H1 (cell line): ENCODE measurements around the gene TLK1. TPM values are rescaled to one million over a fixed set of nuclear protein-coding genes. Genes with fewer than 3 reads are reported as not detected.

Source experiments
- ASH2L ChIP-seq: fragments of 200-600, 300-600 bp; sonication (generic); IDR thresholded peaks from one replicate; pipeline ENCODE4 v1.7.1; 2017; ENCODE audit warnings: low read length
- ATF2 ChIP-seq: IDR thresholded peaks from 2 replicates; pipeline ENCODE4 v1.6.1; 2012; ENCODE audit warnings: low read length, inconsistent platforms
- BCL11A ChIP-seq, 2 experiments: IDR thresholded peaks; one replicate each; pipeline ENCODE4 v1.6.1; 2011; ENCODE audit warnings: low read depth in 2 of 2, low read length in 2 of 2, mild to moderate bottlenecking in 2 of 2
- CTBP2 ChIP-seq: IDR thresholded peaks from 2 replicates; pipeline ENCODE4 v1.7.0; 2011; ENCODE audit warnings: borderline replicate concordance, mild to moderate bottlenecking, moderate library complexity, mixed read lengths, low read length; ENCODE audit not compliant: insufficient read depth, insufficient read length
- CTCF ChIP-seq, 3 experiments: IDR thresholded peaks; 1 replicate in 2 of 3; 2 replicates in 1 of 3; pipeline versions ENCODE4 v1.5.1 to v1.6.1; 2011; ENCODE audit warnings: low read length in 3 of 3, mild to moderate bottlenecking in 3 of 3, inconsistent platforms in 2 of 3, low read depth in 1 of 3, moderate library complexity in 1 of 3; ENCODE audit not compliant: insufficient read depth in 1 of 3; ENCODE audit errors: control extremely low read depth in 1 of 3
- HDAC6 ChIP-seq: IDR thresholded peaks from one replicate; pipeline ENCODE4 v1.7.1; 2012; ENCODE audit warnings: low read depth, mild to moderate bottlenecking, inconsistent platforms, low read length, moderate library complexity
- KDM4A ChIP-seq: IDR thresholded peaks from one replicate; pipeline ENCODE4 v1.7.1; 2012; ENCODE audit warnings: low read depth, mild to moderate bottlenecking, moderate library complexity, low read length, inconsistent platforms; ENCODE audit not compliant: severe bottlenecking
- NRF1 ChIP-seq: IDR thresholded peaks from 2 replicates; pipeline ENCODE4 v1.6.1; 2011; ENCODE audit warnings: mild to moderate bottlenecking, low read depth, low read length, improper control_type of control experiment
- polyA plus RNA-seq, 7 experiments: library from polyadenylated mRNA; depleted of rRNA in 3 of 7; stranded (reverse) in 5 of 7; unstranded in 2 of 7; fragments of >200 nt in 5 of 7; fragments of 200-250 nt in 2 of 7; gene quantifications; 1 replicate in 5 of 7; 2 replicates in 1 of 7; 4 replicates in 1 of 7; pipeline versions ENCODE4 v1.2.1 to v1.2.3, GENCODE V29; 2011 to 2013; ENCODE audit warnings: missing spikeins in 2 of 7, mixed read lengths in 2 of 7
- total RNA-seq: library from RNA; stranded (reverse); fragmentation: NEBNext Ultra II Directional; extraction: Animal tissue kit (Norgen Biotek cat#: 25700); gene quantifications from 2 replicates; pipeline ENCODE4 v1.2.1, GENCODE V29; 2021

TLK1 gene
- total and polyA plus RNA-seq, 2 of the 8 experiments (the other 6 are each of a cell fraction or from before 2014, with no cell fraction given), result 11.2 to 102 TPM

GRCh38 chr2:171158036-171158789 is 2.5 kb downstream of the TLK1 start (continued):
- no peak for TF ChIP-seq CTBP2
- no peak for TF ChIP-seq ATF2
- no peak for TF ChIP-seq CTCF (IDR thresholded peaks at IDR 0.05; ENCODE audit: control extremely low read depth in 1 of 3, insufficient read depth in 1 of 3, low read depth in 1 of 3, low read length in 3 of 3)
- no peak for TF ChIP-seq NRF1
- no peak for TF ChIP-seq ASH2L
- no peak for TF ChIP-seq KDM4A
- no peak for TF ChIP-seq HDAC6
- TF ChIP-seq BCL11A (IDR thresholded peaks at IDR 0.05; ENCODE audit: low read depth in 2 of 2, low read length in 2 of 2), result no peak
